Measurements from ENCODE around the gene E2F6. TPM values are rescaled to one million over a fixed set of nuclear protein-coding genes. Genes with fewer than 3 reads are reported as not detected.

The E2F6 gene
- total and polyA plus RNA-seq, 10 of the 15 experiments (the other 5 are each of a cell fraction or from before 2014, with no cell fraction given) = 4.2 to 15.5 (median 11.3) TPM

DNA sequence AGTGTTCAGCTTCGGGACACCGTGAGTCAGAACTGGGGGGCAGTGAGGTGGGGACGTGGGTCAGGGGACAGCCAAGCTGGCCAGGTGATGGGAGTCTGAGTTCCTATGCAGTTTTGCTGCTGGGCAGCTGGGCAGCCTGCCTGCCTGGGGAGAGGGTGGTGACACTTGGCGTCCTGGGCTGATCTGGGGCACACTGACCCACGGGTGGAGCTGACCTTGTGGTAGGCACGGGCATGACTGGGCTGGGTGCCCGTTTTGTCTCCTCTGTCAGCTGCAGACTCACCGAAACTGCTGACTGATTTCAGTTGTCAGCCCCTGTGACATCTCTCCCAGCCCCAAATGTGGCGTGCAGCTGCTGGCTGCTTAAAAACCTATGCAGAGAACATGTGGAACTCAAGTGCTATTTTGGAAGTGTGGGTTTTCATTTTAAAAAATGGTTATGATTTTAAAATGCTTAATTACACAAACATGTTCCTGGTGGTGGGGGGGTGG, 32.6 kb upstream of the E2F6 start (continued):
- TF ChIP-seq CBFB (IDR thresholded peaks at IDR 0.05; ENCODE audit: low read depth) (0 out of 2 replicates have a peak, but pooled peaks have one; percentile 45), PML (IDR thresholded peaks at IDR 0.05; ENCODE audit: low read length) (no peak), IRF3 (IDR thresholded peaks at IDR 0.05) (no peak), LARP7 (IDR thresholded peaks at IDR 0.05) (no peak), POU2F2 (IDR thresholded peaks at IDR 0.05; ENCODE audit: borderline replicate concordance, low read depth, low read length) (peak; percentile 17; the same call in 1 of the 3 replicates), YBX1 (IDR thresholded peaks at IDR 0.05) (no peak), CHD2 (IDR thresholded peaks at IDR 0.05; ENCODE audit: borderline replicate concordance, low read depth, low read length) (no peak), TCF12 (IDR thresholded peaks at IDR 0.05; ENCODE audit: low read depth, low read length) (peak; percentile 98), EP300 (IDR thresholded peaks at IDR 0.05; ENCODE audit: borderline replicate concordance in 1 of 2, control insufficient read depth in 1 of 2, low read depth in 2 of 2, low read length in 2 of 2) (peak; percentile 54 to 78; a peak in 3 of 4 replicates), ZBED1 (IDR thresholded peaks at IDR 0.05; ENCODE audit: borderline replicate concordance) (peak; percentile 62; the same call in 1 of the 2 replicates), FOXK2 (IDR thresholded peaks at IDR 0.05) (no peak), MEF2A (IDR thresholded peaks at IDR 0.05; ENCODE audit: insufficient read depth, low read depth, low read length) (peak; percentile 89), STAT3 (IDR thresholded peaks at IDR 0.05; ENCODE audit: low read depth, low read length) (no peak), JUNB (IDR thresholded peaks at IDR 0.05) (peak; percentile 93), SMC3 (IDR thresholded peaks at IDR 0.05; ENCODE audit: borderline replicate concordance, low read length) (no peak), SIX5 (IDR thresholded peaks at IDR 0.05; ENCODE audit: low read depth, low read length, severe bottlenecking) (no peak), IKZF1 (conservative IDR thresholded peaks at IDR 0.05) (peak; percentile 66), CREM (IDR thresholded peaks at IDR 0.05; ENCODE audit: low read depth) (peak; percentile 70), MTA2 (IDR thresholded peaks at IDR 0.05; ENCODE audit: low read depth) (peak; percentile 69), RAD51 (IDR thresholded peaks at IDR 0.05) (no peak)
- TF ChIP-seq, protein P1, sequence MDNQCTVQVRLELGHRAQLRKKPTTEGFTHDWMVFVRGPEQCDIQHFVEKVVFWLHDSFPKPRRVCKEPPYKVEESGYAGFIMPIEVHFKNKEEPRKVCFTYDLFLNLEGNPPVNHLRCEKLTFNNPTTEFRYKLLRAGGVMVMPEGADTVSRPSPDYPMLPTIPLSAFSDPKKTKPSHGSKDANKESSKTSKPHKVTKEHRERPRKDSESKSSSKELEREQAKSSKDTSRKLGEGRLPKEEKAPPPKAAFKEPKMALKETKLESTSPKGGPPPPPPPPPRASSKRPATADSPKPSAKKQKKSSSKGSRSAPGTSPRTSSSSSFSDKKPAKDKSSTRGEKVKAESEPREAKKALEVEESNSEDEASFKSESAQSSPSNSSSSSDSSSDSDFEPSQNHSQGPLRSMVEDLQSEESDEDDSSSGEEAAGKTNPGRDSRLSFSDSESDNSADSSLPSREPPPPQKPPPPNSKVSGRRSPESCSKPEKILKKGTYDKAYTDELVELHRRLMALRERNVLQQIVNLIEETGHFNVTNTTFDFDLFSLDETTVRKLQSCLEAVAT (IDR thresholded peaks at IDR 0.05) = no peak
- TF ChIP-seq, protein P2, sequence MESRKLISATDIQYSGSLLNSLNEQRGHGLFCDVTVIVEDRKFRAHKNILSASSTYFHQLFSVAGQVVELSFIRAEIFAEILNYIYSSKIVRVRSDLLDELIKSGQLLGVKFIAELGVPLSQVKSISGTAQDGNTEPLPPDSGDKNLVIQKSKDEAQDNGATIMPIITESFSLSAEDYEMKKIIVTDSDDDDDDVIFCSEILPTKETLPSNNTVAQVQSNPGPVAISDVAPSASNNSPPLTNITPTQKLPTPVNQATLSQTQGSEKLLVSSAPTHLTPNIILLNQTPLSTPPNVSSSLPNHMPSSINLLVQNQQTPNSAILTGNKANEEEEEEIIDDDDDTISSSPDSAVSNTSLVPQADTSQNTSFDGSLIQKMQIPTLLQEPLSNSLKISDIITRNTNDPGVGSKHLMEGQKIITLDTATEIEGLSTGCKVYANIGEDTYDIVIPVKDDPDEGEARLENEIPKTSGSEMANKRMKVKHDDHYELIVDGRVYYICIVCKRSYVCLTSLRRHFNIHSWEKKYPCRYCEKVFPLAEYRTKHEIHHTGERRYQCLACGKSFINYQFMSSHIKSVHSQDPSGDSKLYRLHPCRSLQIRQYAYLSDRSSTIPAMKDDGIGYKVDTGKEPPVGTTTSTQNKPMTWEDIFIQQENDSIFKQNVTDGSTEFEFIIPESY (IDR thresholded peaks at IDR 0.05) = no peak
- TF ChIP-seq, protein P3, sequence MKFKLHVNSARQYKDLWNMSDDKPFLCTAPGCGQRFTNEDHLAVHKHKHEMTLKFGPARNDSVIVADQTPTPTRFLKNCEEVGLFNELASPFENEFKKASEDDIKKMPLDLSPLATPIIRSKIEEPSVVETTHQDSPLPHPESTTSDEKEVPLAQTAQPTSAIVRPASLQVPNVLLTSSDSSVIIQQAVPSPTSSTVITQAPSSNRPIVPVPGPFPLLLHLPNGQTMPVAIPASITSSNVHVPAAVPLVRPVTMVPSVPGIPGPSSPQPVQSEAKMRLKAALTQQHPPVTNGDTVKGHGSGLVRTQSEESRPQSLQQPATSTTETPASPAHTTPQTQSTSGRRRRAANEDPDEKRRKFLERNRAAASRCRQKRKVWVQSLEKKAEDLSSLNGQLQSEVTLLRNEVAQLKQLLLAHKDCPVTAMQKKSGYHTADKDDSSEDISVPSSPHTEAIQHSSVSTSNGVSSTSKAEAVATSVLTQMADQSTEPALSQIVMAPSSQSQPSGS (IDR thresholded peaks at IDR 0.05; ENCODE audit: low read length) = peak; percentile 69
- TF ChIP-seq, protein P4, sequence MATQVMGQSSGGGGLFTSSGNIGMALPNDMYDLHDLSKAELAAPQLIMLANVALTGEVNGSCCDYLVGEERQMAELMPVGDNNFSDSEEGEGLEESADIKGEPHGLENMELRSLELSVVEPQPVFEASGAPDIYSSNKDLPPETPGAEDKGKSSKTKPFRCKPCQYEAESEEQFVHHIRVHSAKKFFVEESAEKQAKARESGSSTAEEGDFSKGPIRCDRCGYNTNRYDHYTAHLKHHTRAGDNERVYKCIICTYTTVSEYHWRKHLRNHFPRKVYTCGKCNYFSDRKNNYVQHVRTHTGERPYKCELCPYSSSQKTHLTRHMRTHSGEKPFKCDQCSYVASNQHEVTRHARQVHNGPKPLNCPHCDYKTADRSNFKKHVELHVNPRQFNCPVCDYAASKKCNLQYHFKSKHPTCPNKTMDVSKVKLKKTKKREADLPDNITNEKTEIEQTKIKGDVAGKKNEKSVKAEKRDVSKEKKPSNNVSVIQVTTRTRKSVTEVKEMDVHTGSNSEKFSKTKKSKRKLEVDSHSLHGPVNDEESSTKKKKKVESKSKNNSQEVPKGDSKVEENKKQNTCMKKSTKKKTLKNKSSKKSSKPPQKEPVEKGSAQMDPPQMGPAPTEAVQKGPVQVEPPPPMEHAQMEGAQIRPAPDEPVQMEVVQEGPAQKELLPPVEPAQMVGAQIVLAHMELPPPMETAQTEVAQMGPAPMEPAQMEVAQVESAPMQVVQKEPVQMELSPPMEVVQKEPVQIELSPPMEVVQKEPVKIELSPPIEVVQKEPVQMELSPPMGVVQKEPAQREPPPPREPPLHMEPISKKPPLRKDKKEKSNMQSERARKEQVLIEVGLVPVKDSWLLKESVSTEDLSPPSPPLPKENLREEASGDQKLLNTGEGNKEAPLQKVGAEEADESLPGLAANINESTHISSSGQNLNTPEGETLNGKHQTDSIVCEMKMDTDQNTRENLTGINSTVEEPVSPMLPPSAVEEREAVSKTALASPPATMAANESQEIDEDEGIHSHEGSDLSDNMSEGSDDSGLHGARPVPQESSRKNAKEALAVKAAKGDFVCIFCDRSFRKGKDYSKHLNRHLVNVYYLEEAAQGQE (IDR thresholded peaks at IDR 0.05; ENCODE audit: low read depth, low read length) = no peak
